COR-L47 (cell line): Measurements from ENCODE around the gene NCLN.
"Not testable (repeated sequence)": the region's sequence is repeated elsewhere in the genome, so short reads cannot be mapped to it uniquely, and the experiment has no call there.

Source experiments
- DNase-seq: peaks from one replicate; lab custom pipeline; 2025; lab: John Stamatoyannopoulos, UW

The NCLN gene

DNA sequence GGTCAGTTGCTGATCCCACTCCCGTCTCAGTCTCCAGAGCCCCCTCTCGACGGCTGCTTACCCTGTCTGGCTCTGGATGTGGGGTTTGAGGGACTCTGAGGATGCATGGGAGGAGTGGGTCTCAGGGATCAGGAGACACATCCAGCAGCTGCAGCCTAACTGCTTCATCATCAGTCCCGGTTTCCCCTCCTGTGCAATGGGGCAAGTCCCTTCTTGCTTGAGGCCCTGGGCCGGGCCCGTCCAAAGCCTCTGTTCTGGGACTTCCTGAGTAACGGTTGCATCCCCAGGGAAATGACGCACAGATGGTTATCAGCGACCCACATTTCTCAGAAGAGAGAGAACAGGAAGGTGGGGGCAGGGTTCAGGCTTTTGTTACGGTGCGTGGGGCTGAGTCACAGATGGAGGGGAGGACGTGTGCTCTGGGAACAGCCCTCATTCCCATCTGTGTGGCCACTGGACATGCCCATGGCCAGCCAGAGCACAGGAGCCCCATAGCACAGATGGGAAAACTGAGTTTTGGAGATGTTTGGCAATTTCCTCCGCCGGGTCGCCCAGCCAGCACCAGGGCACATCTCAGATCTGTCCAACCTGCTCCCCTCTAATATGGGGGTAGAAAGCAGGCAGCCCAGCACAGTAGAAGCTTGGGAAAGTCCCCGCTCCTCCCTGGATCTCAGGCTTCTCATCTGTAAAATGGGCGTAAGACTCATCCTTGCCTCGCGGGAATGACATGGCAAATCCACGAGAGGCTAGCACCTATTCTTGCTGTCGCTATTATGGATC is 30.6 kb upstream of the NCLN start:
- DNase-seq: no peak

DNA sequence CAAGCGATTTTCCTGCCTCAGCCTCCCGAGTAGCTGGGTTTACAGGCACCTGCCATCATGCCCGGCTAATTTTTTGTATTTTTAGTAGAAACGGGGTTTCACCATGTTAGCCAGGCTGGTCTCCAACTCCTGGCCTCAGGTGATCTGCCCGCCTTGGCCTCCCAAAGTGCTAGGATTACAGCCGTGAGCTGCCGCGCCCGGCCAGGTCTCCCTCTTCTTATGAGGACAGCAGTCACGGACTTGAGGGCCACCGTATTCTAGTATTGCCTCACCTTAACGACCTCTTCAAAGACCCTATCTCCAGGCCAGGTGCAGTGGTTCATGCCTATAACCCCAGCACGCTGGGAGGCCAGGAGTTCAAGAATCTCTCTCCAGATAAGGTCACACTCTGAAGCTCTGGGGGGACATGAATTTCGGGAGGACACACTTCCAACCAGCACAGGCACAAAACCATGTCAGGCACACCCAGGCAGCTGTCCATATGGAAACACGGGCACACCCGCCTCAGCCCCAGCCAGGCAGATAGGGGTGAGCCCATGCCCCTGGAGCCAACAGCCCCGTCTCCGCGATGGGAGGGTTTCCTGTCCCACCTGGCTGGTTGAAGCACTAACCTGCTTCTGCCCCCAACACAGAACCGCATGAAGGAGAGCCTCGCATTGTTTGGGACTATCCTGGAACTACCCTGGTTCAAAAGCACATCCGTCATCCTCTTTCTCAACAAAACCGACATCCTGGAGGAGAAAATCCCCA is 28.5 kb upstream of the NCLN start:
- DNase-seq: no peak

DNA sequence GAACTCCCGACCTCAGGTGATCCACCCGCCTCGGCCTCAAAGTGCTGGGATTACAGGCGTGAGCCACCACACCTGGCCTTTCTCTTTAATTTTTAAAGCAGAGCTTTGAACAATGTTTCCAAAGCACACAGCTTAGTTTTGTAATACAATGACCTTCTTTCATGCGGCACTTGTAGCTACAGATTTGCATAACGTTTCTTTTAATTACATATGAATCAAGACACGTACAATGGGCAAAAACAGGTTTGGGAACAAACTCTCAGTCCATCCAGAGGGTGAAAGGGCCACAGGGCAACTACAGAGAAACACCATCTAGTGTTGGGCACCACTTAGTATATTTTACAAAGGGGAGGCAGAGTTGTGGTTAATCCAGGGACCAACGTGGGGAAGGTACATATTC is 26.2 kb upstream of the NCLN start:
- no peak for DNase-seq

DNA sequence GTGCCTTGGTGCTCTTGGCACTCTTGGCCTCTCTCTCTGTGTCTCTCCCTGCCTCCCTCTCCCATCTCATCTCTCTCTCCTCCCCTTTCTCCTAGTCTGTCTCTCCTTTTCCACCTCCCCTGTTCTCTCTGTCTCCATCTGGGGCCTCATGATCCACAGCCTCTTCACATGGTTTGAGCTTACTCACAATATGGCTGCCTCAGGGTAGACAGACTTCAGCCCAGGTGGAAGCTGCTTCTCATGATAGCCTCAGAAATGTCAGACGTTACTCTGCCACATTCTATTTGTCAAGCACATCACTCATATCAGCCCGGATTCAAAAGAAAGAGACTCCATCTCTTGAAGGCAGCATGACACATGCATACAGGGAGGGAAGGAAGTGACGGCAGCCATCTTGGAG is 25.5 kb upstream of the NCLN start:
- no peak for DNase-seq

DNA sequence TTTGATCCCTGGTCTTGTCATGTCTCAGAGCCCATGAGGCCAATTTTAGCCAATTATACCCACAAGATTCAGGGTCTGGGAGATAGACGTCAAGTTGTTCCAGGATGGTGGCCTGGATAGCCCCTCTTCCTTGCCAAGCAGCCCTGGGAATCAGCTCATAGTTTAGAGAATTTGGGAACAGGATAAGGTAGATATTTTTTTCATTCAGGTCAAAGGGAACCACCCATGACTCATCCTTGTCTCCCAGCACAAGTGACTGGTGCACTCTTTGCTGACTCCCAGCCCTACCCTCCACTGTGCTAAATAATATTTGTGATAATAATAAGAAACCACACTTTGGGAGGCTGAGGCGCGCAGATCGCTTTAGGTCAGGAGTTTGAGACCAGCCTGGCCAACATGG is 24.3 kb upstream of the NCLN start:
- no peak for DNase-seq

DNA sequence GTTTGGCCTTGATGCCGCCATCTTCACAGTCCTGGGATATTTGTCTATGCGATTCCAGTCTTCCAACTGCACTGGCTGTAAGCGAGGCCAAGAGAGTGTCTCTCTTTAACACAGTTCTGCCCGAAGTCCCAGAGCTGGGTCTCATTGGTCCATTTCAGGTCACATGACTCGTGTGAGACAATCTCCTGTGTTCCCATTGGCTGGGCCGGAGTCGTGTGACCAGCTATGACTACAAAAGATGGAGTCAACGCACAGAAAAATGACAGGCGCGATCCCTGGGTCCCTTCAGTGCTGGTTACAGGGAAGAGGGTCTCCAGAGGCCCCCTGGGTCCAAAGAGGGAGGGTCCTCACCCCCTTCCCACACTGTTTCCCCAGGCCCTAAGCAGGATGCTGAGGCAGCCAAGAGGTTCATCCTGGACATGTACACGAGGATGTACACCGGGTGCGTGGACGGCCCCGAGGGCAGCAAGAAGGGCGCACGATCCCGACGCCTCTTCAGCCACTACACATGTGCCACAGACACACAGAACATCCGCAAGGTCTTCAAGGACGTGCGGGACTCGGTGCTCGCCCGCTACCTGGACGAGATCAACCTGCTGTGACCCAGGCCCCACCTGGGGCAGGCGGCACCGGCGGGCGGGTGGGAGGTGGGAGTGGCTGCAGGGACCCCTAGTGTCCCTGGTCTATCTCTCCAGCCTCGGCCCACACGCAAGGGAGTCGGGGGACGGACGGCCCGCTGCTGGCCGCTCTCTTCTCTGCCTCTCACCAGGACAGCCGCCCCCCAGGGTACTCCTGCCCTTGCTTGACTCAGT is 23.1 kb upstream of the NCLN start:
- DNase-seq: peak; percentile 4

DNA sequence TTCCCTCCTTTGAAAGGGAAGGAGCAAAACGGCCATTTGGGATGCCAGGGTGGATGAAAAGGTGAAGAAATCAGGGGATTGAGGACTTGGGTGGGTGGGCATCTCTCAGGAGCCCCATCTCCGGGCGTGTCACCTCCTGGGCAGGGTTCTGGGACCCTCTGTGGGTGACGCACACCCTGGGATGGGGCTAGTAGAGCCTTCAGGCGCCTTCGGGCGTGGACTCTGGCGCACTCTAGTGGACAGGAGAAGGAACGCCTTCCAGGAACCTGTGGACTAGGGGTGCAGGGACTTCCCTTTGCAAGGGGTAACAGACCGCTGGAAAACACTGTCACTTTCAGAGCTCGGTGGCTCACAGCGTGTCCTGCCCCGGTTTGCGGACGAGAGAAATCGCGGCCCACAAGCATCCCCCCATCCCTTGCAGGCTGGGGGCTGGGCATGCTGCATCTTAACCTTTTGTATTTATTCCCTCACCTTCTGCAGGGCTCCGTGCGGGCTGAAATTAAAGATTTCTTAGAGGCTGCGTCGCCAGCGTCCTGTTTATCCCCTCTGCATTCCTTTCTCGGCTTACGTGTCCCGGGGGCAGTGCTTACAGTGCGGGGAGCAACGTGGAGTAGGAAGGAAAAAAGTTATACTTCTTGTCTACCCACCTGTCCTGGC is 22.4 kb upstream of the NCLN start:
- DNase-seq: peak; percentile 75

DNA sequence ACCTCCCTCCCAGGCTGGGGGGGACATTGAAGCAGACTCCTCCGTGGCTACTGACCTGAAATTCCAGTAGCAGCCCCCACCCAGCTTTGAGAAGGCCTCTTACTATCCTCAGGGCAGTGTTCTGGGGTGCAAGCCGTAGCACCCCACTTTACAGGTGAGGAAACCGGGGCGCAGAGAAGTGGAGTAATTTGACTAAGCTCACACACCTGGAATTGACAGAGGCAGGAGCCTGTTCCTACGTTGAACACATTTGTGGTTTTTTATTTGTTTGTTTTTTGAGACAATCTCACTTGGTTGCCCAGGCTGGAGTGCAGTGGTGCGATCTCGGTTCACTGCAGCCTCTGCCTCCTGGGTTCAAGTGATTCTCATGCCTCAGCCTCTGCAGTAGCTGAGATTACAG is 21.8 kb upstream of the NCLN start:
- no peak for DNase-seq

DNA sequence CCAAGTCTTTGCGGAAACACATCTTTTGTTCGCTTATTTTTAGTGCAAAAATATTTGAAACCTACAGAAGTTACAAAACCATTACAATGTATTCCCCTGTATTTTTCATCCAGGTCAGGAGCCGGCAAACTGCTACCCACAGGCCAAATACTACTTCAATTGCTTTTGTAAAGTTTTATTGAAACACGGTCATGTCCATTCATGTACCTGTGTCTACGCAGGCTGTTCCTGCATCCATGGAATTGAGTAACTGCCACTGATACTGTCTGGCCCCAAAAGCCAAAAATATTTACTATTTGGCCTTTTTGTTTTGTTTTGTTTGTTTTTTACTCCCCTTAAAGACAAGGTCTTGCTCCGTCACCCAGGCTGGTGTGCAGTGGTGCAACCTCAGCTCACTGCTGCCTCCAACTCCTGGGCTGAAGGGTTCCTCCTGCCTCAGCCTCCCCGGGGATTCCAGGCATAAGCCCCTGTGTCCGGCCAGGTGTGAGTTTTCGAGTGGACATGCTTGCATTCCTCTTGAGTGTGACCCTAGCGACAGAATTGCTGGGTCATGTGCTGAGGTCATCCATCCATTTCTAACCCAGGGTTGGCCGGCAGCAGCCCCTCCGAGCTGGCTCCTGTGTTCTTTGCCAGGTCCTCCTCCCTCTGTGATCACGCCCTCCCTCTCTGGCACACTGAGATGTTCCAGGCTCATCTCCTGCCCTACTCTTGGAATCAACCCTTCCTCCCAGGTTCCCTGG is 18.0 kb upstream of the NCLN start:
- no peak for DNase-seq

DNA sequence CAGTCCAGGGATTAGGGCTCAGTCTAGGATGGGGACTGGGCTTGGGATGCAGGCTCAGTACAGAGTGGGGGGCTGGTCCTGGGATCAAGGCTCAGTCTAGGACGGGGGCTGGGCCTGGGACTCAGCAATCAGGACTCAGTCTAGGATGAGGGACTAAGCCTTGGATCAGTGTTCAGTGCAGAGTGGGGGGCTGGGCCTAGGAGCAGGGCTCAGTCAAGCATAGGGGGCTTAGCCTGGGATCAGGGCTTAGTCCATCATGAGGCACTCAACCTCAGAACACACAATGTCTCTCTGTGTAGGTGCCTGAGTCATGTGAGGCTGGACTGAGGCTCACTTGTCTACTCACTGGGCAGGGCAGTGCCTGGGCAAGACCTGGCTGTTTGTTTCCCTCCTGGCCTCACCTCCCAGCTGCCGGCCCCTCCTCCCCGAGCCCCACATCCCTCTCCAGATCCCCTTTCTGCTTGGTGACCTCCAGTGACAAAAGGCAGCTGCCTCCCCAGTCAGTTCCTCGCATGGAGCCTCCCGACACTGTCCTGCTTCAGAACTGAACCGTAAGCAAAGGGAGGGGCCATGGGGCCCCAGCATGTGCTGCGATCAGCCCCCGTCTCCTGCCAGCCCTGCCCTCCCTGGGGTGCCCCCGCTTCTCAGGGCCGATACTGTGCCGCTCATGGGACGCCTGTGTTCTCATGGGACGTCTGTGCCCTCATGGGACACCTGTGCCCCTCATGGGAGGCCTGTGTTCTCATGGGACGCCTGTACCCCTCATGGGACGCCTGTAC is 13.6 kb upstream of the NCLN start:
- no peak for DNase-seq

DNA sequence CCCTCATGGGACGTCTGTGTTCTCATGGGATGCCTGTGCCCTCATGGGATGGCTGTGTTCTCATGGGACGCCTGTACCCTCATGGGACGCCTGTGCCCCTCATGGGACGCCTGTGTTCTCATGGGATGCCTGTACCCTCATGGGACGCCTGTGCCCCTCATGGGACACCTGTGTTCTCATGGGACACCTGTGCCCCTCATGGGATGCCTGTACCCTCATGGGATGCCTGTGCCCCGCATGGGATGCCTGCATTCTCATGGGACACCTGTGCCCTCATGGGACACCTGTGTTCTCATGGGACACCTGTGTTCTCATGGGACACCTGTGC is 13.1 kb upstream of the NCLN start:
- not testable (repeated sequence) for DNase-seq

DNA sequence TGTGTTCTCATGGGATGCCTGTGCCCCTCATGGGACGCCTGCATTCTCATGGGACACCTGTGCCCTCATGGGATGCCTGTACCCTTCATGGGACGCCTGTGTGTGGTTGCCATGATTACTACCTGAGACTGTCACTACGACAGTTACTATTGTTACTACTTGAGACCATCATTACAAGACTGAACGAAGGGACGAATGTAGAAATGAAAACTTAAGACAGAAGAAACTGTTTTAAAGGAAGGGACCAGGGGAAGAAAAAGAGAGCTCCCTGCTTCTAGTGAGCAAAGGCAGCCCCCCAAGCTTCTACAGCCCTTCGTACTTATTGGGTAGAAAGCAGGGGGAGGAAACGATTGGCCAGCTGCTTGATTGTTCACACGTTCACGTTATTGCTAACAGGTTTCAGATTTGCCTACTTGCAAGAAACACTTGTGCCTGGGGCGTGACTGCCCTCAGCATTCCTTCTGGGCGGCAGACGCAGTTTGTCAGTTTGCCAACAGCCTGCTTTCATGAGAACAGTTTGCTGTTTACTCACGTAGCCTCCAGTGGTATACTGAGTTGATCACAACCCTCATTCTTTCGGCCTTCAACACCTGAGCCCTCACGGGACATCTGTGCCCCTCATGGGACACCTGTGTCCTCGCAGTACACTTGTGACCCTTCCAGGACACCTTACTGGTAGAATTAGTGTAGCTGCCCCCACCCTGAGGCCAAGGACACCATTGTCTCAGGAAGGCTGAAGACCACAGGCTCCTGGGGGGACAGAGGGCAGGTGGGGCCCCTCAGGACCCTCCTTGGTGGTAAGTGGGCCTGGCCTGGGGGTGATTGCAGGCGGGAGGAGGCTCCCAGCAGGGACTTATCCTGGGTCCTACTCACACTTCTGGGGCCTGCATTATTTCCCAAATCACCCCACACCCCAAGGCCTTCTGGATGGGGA is 9.7 kb upstream of the NCLN start:
- DNase-seq: peak; percentile 16

DNA sequence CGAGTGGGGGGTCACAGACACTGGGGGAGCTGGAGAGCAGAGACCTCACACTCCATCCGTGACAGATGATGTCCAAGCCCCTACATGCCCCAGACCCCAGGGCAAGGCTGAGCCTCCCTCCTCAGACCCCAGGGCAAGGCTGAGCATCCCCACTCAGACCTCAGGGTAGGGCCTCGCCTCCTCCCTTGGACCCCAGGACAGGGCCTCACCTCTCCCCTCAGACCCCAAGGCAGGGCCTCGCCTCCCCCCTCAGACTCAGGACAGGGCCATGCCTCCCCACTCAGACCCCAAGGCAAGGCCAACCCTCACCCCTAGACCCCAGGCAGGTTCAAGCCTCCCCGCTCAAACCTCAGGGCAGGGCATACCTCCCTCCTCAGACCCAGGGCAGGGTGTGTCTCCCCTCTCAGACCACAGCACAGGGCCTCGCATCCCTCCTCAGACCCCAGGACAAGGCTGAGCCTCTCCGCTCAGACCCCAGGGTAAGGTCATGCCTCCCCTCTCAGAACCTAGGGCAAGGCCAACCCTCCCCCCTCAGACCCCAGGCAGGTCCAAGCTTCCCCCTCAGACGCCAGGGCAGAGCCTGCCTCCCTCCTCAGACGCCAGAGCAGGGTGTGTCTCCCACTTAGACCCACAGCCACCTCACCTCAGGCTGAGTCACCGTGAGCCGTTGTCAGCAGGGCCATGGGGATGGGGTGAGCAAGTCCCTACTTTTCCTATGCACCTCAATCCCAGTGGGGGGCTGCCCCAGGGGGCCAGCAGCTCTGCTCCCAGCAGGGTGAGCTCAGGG is 8.8 kb upstream of the NCLN start:
- DNase-seq: no peak

DNA sequence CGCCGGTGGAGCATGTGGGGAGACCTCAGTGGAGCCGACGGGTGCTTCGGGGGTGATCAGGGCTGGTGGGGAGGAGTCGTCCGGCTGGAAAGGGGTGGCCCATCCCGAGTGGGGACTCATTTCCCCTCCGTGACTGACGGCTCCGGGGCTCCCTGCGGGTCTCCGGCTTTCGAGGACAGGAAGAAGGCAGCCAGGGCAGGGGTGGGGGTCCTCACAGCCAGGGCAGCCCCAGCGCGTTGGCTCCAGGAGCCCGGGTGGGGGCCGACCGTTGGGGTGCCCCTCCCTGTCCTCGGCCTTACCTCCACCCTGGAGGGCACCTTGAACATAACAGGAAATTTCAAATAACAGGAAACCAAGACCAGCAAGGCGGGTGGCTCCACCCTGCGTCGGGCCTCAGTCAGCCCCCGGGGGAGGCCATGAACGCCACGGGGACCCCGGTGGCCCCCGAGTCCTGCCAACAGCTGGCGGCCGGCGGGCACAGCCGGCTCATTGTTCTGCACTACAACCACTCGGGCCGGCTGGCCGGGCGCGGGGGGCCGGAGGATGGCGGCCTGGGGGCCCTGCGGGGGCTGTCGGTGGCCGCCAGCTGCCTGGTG is 7.3 kb upstream of the NCLN start, which contains the start of gene S1PR4:
Gene S1PR4, plus strand, starts transcription at position 393 of the 596 bp plus-strand sequence. Its CDS starts 24 bp downstream, at position 417.
- no peak for DNase-seq

DNA sequence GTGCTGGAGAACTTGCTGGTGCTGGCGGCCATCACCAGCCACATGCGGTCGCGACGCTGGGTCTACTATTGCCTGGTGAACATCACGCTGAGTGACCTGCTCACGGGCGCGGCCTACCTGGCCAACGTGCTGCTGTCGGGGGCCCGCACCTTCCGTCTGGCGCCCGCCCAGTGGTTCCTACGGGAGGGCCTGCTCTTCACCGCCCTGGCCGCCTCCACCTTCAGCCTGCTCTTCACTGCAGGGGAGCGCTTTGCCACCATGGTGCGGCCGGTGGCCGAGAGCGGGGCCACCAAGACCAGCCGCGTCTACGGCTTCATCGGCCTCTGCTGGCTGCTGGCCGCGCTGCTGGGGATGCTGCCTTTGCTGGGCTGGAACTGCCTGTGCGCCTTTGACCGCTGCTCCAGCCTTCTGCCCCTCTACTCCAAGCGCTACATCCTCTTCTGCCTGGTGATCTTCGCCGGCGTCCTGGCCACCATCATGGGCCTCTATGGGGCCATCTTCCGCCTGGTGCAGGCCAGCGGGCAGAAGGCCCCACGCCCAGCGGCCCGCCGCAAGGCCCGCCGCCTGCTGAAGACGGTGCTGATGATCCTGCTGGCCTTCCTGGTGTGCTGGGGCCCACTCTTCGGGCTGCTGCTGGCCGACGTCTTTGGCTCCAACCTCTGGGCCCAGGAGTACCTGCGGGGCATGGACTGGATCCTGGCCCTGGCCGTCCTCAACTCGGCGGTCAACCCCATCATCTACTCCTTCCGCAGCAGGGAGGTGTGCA is 6.6 kb upstream of the NCLN start:
- DNase-seq: no peak

DNA sequence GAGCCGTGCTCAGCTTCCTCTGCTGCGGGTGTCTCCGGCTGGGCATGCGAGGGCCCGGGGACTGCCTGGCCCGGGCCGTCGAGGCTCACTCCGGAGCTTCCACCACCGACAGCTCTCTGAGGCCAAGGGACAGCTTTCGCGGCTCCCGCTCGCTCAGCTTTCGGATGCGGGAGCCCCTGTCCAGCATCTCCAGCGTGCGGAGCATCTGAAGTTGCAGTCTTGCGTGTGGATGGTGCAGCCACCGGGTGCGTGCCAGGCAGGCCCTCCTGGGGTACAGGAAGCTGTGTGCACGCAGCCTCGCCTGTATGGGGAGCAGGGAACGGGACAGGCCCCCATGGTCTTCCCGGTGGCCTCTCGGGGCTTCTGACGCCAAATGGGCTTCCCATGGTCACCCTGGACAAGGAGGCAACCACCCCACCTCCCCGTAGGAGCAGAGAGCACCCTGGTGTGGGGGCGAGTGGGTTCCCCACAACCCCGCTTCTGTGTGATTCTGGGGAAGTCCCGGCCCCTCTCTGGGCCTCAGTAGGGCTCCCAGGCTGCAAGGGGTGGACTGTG is 5.9 kb upstream of the NCLN start:
- DNase-seq: no peak
